ENCODE results near the gene RAB3GAP2.
"Not testable (repeated sequence)": the region's sequence is repeated elsewhere in the genome, so short reads cannot be mapped to it uniquely, and the experiment has no call there.

Gene RAB3GAP2

DNA sequence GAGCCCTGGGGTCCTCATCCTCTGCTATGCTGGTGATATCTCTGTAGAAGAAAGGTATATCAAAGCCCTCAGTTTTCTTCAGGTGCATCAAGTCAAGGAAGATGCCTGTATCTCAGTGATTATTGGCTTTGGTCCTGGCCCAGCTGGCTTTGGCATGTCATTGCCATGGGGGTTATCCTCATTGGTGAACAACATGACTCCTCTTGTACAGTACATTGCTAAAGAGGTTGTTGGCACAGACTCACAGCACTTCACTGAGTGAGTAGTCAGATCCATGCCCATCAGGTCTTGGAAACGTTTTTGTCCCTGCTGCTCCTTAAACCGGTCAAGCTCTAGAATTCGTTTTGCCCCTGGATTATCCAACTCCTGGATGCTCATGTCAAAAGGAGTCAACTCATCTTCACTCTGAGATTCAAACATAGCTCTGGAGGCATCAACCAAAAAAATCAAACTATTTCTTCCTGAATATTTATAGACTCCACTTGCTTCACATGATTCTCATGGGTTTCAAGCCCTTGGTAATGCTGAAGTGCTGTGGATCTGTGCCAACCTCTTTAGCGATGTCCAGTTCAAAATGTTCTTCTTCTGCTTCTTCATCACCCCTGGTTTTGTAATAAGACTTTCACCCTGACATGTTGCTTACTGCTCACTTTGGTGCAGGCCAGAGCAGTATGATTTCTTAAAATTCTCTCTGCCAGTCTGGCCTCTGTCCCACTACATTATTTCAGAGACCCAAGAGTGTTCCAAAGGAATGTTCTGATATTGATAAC, 43.0 kb upstream of the RAB3GAP2 start:
- no peak for DNase-seq (ENCODE audit: low read depth, low spot score)
- H3K4me3 ChIP-seq (ENCODE audit: low read depth, low read length): no peak overlapping the region
- ChIA-PET CTCF (no interaction called here), POLR2A (no interaction called here)
- no peak for TF ChIP-seq CTCF (IDR thresholded peaks at IDR 0.05; ENCODE audit: insufficient read depth, low read length, missing control alignments)

- H3K4me3 ChIP-seq (ENCODE audit: low read depth, low read length): no peak overlapping the region
- DNase-seq (ENCODE audit: low read depth, low spot score): no peak
- TF ChIP-seq CTCF (IDR thresholded peaks at IDR 0.05; ENCODE audit: insufficient read depth, low read length, missing control alignments): no peak
- POLR2A ChIA-PET: no interaction called here
- CTCF ChIA-PET: no interaction called here
Observed at GRCh38 chr1:220313576-220313975, 41.3 kb upstream of the RAB3GAP2 start.

- H3K4me3 ChIP-seq (ENCODE audit: low read depth, low read length); POLR2A ChIA-PET; DNase-seq (ENCODE audit: low read depth, low spot score); CTCF ChIA-PET: not testable (repeated sequence)
Observed at GRCh38 chr1:220310147-220310546, 37.9 kb upstream of the RAB3GAP2 start.

DNA sequence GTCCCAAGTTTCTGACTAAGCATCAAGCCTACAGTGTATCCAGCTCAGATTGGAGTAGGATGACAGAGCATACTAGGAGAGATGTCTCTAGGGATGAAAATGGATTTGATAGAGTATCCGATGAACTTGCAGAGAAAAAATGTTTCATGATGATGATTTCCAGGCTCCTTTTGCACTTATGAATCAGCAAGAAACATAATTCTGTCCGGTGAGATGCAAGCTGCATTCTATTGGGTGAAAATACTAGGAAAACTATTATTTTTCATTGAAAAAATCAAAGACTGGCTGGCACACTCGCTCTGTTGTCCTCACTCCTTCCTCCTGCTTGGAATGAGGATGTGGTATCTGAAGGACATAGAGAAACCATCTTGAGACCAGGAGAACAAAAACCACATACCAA, 35.4 kb upstream of the RAB3GAP2 start:
- DNase-seq (ENCODE audit: low read depth, low spot score): no peak
- H3K4me3 ChIP-seq (ENCODE audit: low read depth, low read length): no peak overlapping the region
- TF ChIP-seq CTCF (IDR thresholded peaks at IDR 0.05; ENCODE audit: insufficient read depth, low read length, missing control alignments): no peak
- ChIA-PET CTCF (interaction anchor here (0.8 kb wide), 1 partner anchor 9 kb away, joined by 4 read pairs; no protein-coding TSS in a partner anchor), POLR2A (no interaction called here)

DNA sequence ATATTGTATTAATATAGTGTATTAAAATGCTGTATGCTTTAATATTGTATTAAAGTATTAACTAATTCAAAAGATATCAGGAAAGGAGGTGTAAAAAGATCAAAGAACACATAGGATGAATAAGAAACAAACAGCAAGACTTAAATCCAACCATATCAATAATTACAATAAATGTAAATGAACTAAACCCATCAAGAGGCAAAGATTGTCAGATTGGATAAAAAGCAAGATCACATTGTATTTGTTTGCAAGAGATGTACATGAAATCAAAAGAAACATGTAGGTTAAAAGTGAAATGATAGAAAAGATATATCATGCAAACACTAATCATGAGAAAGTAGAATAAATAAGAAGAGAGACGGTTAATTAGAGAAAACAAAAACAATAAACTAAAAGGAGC, 34.1 kb upstream of the RAB3GAP2 start:
- DNase-seq (ENCODE audit: low read depth, low spot score): no peak
- no peak overlapping the region for H3K4me3 ChIP-seq (ENCODE audit: low read depth, low read length)
- CTCF ChIA-PET: no interaction called here
- no peak for TF ChIP-seq CTCF (IDR thresholded peaks at IDR 0.05; ENCODE audit: insufficient read depth, low read length, missing control alignments)
- POLR2A ChIA-PET: no interaction called here

GRCh38 chr1:220303871-220304270, 31.6 kb upstream of the RAB3GAP2 start:
- no peak for TF ChIP-seq CTCF (IDR thresholded peaks at IDR 0.05; ENCODE audit: insufficient read depth, low read length, missing control alignments)
- CTCF ChIA-PET: interaction anchor here (1.4 kb wide), 1 partner anchor 84 kb away, joined by 5 read pairs; no protein-coding TSS in a partner anchor

DNA sequence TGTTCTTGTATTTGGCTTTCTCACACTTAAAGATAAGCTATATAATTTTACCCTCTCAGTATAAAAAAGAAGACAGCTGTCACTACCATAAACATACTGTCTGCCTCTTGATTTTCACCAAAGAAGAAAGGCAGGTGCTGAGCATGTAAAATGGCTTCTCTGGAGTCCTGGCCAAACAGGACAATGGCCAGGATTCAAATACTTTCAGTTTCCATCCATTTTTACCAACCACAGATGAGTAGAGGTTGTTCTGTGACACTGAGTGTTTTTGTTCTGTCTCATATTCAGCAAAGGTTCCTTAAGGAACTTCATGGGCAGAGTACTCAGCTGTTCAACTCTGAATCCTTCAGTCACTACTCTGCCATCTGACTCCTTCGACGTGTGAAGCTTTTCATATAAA, 29.4 kb upstream of the RAB3GAP2 start:
- no peak for DNase-seq (ENCODE audit: low read depth, low spot score)
- no peak overlapping the region for H3K4me3 ChIP-seq (ENCODE audit: low read depth, low read length)
- CTCF ChIA-PET: interaction anchor here (0.6 kb wide), 1 partner anchor 15 kb away, joined by 3 read pairs; no protein-coding TSS in a partner anchor
- TF ChIP-seq CTCF (IDR thresholded peaks at IDR 0.05; ENCODE audit: insufficient read depth, low read length, missing control alignments): no peak
- POLR2A ChIA-PET: no interaction called here

More at GRCh38 chr1:220303871-220304270, 31.6 kb upstream of the RAB3GAP2 start:
- DNase-seq (ENCODE audit: low read depth, low spot score): no peak
- no peak overlapping the region for H3K4me3 ChIP-seq (ENCODE audit: low read depth, low read length)
- POLR2A ChIA-PET: no interaction called here
